Activated CD8-positive, alpha-beta memory T cell treated with anti-CD3 and anti-CD28 coated beads, Interleukin-2, amount 50 U/mL, for 24 hours (primary cell): ENCODE results near the gene CETP.
"Not testable (repeated sequence)": the region's sequence is repeated elsewhere in the genome, so short reads cannot be mapped to it uniquely, and the experiment has no call there.

Experiments used
- DNase-seq: peaks from one replicate; pipeline ENCODE4 v3.0.0-alpha.2; 2020; ENCODE audit errors: extremely low read depth

The CETP gene

DNA sequence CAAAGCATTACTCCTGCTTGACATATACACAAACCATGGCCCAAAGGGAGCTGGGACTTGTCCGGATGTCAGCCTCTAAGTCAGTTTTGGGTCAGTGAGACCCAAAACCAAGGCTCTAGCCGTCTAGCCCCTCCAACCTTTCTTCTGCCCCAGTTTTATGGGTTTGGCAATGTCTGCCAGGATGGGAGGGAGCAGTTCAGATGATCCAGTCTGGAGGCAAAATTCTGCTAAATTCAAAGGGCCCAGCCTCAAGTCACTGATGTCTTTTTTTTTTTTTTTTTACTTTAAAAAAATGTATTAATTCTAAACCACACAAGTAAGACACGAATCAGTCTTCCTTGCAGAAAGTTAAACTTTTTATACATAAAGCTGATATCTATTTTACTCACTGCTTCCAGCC lies 36.2 kb downstream of the CETP start:
- no peak for DNase-seq

- no peak for DNase-seq
These were observed 36.6 kb downstream of the CETP start for GRCh38 chr16:56998352-56998751.

GRCh38 chr16:56998861-56999260 lies 37.1 kb downstream of the CETP start:
- no peak for DNase-seq

- DNase-seq, result no peak
These were observed 37.9 kb downstream of the CETP start for GRCh38 chr16:56999409-57000270.

GRCh38 chr16:57000271-57001025 lies 38.7 kb downstream of the CETP start:
- no peak for DNase-seq

DNA sequence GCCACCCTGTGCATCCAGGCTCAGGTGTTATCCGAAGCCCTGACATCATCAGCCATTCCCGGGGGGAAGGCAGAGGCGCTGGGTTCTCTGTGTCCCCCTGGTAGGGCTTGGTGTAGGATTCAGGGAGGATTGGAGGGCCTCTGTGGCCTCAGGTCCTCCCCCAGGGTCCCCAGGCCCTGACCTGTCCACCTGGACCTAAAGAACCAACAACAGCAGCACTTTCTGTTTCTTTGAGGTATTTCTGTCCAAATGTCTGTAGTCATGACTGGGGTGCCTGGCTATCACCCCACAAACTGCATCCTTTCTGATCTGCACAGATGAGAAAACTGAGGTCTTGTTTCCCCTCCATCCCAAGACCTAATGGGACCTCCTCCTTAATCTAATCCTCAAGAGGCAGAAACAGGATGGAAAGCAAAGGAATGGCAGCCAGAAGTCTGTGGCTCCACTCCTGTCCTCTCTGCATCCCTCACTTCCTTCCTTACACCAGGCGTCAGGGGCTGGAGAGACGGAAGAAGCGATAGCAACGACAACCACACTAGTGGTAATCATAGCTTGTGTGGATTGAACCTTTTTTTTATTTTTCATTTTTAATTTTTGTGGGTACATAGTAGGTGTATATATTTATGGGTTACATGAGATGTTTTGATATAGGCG lies 39.4 kb downstream of the CETP start:
- DNase-seq, result no peak

DNA sequence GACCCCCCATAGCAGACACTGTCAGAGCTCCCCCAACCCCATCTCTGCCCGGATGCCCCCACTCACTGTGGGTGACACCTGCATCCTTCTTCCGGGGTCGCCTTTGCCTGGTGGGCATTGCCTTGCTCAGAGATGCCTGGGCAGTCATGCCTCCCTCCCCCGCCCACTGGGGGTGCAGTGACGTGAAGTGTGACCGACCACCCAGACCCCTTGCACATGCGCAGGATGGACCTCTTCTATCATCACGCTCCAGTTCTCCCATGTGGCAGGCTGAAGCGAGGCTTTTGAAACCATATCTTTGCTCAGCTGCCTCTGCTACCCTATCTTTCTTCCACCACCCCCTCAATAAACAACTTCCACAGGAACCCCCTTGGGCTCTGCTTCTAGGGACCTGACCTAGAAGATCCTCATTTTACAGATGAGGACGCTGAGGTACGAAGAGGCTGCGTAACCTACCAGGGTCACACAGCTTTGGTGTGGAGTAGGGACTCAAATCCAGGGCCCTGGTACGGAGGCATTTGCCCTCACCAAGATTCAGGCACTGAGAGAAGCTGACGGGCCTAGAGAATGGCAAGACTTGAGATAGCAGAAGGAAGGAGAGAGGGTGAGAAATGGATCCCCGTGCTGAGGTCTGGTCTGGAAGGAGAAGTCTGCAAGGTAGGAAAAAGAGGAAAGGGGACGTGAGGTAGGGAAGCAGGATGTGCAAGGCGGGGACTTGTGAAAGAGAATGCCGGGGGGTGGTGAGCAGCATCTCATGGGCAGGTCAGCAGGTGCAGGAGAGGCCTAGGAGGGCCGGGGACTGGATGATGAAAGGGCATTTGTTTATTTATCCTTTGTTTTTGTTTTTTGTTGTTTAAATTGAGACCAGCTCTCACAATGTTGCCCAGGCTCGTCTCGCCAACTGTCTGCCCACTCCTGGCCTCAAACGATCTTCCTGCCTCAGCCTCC lies 42.0 kb downstream of the CETP start:
- no peak for DNase-seq

- no peak for DNase-seq
These were observed 42.9 kb downstream of the CETP start for GRCh38 chr16:57004387-57005250.

DNA sequence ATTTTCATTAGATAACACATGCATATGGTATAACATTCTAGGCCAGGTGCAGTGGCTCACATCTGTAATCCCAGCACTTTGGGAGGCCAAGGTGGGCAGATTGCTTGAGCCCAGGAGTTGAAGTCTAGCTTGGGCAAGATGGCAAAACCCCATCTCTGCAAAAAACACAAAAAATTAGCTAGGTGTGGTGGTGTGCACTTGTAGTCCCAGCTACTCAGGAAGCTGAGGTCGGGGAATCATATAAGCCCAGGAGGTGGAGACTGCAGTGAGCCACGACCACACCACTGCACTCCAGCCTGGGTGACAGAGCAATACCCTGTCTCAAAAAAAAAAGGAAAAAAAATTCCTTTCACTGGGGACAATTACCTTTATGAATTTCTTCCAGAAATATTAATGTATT lies 43.8 kb downstream of the CETP start:
- DNase-seq, result not testable (repeated sequence)

DNA sequence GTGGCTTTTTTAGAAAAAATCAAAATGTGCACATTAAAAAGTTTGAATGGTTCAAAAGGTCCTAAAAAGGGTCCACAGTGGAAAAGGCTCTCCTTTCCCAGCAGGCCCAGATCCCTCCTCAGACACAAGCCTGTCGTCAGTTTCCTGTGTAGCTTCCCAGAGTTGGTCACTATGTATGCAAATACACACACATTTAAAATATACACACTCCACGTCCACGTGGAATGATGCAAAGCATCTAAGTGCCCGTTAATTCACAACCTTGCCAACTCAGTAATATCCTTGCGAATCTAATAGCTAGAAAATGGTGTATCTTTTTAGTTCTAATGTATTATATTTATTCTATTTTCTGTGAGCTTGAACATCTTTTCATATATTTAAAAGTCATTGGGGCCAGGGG lies 45.3 kb downstream of the CETP start:
- no peak for DNase-seq

- DNase-seq, result no peak
These were observed 45.8 kb downstream of the CETP start for GRCh38 chr16:57007530-57007929.

DNA sequence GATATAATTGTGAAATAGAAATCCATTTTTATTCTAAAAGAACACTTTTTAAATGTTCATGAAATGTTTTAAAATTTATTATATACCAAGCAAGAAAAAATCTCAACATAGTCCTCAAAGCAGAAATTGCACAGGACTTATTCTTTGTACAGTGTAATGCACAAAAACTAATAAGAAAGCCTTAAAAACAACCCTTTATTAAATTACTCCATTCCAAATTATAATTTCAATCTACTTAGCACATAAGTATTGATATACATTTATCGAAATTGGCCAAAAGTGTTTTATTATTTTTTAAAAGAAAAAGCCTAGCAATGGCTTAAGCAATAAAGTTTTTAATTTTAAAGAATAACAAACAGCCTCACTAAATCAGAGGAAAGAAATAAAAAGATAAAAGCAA lies 46.7 kb downstream of the CETP start:
- DNase-seq, result no peak

DNA sequence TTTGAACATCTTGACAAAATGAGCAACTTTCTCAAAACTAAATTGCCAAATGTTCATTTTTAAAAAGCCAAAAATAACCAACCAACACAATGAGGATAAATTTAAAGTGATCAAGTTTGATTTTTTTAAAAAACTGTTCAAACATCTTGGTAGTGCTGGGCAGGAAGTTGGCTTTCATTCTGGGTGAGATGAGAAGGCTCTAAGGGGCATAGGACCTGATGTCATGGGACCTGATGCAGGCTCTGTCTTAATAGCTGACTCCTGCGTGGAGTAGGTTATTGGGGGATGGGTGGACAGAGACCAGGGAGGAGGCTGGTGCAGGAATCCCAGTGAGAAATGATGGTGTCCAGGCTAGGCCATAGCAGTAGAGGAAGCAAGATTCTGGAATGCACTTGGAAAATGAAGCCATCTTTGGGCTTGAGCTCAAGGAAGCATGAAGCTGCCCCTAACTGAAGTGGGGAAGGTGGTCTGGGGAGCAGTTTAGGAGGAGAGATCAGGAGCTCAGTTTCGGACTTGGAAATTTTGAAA lies 48.0 kb downstream of the CETP start:
- DNase-seq, result no peak

DNA sequence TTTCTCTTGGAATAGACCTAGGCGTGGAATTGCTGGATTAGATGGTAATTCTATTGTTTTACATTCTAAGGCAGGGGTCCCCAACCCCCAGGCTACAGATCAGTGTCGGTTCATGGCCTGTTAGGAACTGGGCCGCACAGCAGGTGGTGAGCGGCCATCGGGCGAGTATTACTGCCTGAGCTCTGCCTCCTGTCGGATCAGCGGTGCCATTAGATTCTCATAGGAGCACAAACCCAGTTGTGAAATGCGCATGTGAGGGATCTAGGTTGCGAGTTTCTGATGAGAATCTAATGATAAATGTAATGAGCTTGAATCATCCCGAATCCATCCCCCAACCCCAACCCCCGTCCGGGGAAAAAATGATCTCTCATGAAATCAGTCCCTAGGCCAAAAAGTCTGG lies 50.6 kb downstream of the CETP start:
- DNase-seq, result no peak

- DNase-seq, result no peak
These were observed 51.5 kb downstream of the CETP start for GRCh38 chr16:57013229-57013628.

DNA sequence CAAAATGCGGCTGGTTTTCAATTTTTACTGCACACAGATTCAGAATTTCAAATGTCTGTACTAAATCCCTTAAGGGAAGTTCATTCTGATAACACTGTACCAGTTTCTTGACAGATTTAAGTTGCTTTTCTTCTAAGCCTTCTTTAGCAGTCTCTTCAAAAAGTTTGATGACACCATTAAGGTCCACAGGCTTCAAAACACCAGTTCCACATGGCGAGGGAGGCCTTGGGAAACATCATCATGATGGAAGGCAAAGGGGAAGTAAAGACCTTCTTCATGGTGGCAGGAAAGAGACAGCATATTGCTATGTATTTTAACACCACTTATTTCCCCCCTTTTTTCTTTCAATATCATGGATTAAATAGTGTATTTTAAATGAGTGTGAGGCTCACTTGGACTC lies 52.2 kb downstream of the CETP start:
- DNase-seq, result no peak

DNA sequence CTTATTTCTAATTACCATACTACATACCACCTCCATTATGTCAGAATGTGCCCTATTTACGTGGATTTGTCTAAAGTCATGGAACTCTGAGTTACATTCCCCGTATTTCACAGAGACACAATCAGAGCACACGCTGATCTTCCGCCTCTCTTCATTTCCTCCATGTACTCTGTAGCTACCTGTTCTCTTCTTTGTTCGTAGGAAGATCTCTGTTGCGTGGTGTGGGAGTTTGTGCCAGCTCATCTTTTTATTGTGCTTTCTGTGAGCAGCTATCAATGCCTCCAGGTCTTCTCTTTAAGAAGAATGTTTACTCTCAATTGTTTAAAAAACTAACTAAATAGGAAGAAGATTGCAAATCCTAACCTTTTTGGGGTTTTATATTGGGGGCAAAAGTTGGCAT lies 54.6 kb downstream of the CETP start:
- no peak for DNase-seq

GRCh38 chr16:57016831-57017230 lies 55.1 kb downstream of the CETP start:
- DNase-seq, result no peak

GRCh38 chr16:57017251-57017650 lies 55.5 kb downstream of the CETP start:
- no peak for DNase-seq

DNA sequence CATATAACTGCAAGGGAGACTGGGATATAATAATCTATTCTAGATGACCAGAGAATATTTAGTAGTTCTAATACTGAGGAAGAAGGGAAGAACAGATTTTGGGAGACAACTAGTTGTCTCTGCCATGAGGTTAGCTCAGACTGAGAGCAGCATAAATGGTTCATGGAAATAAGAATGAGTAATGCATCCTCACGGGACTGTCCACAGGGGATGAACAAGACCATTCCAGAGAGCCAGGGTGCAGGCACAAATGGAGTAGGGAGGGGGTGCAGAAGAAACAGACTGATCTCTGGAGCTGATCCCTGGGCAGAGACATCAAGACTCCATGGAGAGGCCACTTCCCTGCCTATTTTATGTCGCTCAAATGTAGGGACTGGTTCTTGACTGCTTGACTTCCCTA lies 58.0 kb downstream of the CETP start:
- DNase-seq, result no peak
